Adrenal gland (tissue), 12 donors: ENCODE measurements around the gene ERCC6L. TPM values are rescaled to one million over a fixed set of nuclear protein-coding genes. Genes with fewer than 3 reads are reported as not detected.

Source experiments
- DNase-seq, 7 donors: peaks; one replicate each; pipeline ENCODE4 v3.0.0-alpha.2; 2019 to 2020
- H3K27ac ChIP-seq, 5 donors: fragments of 200-600 bp; sonication (generic) in 4 of 5; 1 replicate in 3 of 5; 2 replicates in 2 of 5; pipeline versions ENCODE4 v1.5.1 to v1.8.0; 2016 to 2020; ENCODE audit warnings: mild to moderate bottlenecking in 1 of 5
- H3K27me3 ChIP-seq: fragments of 200-600 bp; 2 replicates; pipeline ENCODE4 v1.8.0; 2021
- H3K36me3 ChIP-seq, 2 donors: fragments of 200-600 bp; replicated peaks in 1 of 2; 1 replicate in 1 of 2; 2 replicates in 1 of 2; pipeline versions ENCODE4 v1.5.1 to v1.8.0; 2018 to 2022
- H3K4me1 ChIP-seq, 2 donors: fragments of 200-600 bp; replicated peaks in 1 of 2; 1 replicate in 1 of 2; 2 replicates in 1 of 2; pipeline versions ENCODE4 v1.5.1 to v1.8.0; 2018 to 2021
- H3K4me3 ChIP-seq, 4 donors: fragments of 200-600 bp; sonication (generic) in 3 of 4; one replicate each; pipeline ENCODE4 v1.5.1; 2016 to 2018
- H3K9me3 ChIP-seq, 3 donors: fragments of 200-600 bp; sonication (generic) in 1 of 3; replicated peaks in 1 of 3; 1 replicate in 2 of 3; 2 replicates in 1 of 3; pipeline versions ENCODE4 v1.5.1 to v1.8.0; 2016 to 2021
- CTCF ChIP-seq, 6 experiments: fragments of 450-650 bp in 4 of 6; fragments of 200-600 bp in 2 of 6; sonication (generic) in 1 of 6; IDR thresholded peaks; 1 replicate in 5 of 6; 2 replicates in 1 of 6; pipeline versions ENCODE4 v1.5.1 to v1.8.0; 2016 to 2021; ENCODE audit warnings: antibody characterized with exemption in 6 of 6, mild to moderate bottlenecking in 2 of 6, moderate library complexity in 1 of 6
- POLR2A ChIP-seq, 2 donors: fragments of 450-650 bp; IDR thresholded peaks; one replicate each; pipeline ENCODE4 v1.6.1; 2017; ENCODE audit warnings: antibody characterized with exemption in 2 of 2, mild to moderate bottlenecking in 2 of 2, moderate library complexity in 1 of 2
- WGBS, 4 donors: extraction: QIAGEN DNeasy Blood & Tissue Kit in 2 of 4; methylation state at CpG; one replicate each; pipeline versions ENCODE4 v1.1.5 to v1.1.7; 2013 to 2017; 5-methylcytosine and 5-hydroxymethylcytosine counted together
- intact Hi-C, 2 donors: fragments of 100-400 bp; cut with DNase I; formaldehyde crosslinking; loops; one replicate each; pipeline versions ENCODE4 v1.14.1 to v1.15.0; 2022 to 2023
- polyA plus RNA-seq, 3 donors: library from polyadenylated mRNA; stranded (reverse); fragments of 200-250 nt in 2 of 3; fragments of 350-450 nt in 1 of 3; fragmentation: Illumina TruSeq in 1 of 3; extraction: RNeasy Lipid Tissue Mini Kit (QIAGEN cat#74804) in 1 of 3; gene quantifications; one replicate each; pipeline ENCODE4 v1.2.3, GENCODE V29; 2013 to 2014
- total RNA-seq, 9 donors: library from RNA; depleted of rRNA in 4 of 9; stranded (reverse); fragments of >200 nt in 4 of 9; fragments of 120-200 nt in 1 of 9; fragmentation: NEBNext Ultra II Directional in 1 of 9; extraction: Animal tissue kit (Norgen Biotek cat#: 25700) in 1 of 9; gene quantifications; one replicate each; pipeline versions ENCODE4 v1.1.0 to v1.2.4, GENCODE V29; 2013 to 2023
- donor health status: healthy with polysubstance abuse.
- donor health status: Bipolar disorder and iron deficiency.
- donor health status: DM: yes; HTN: yes; CAD: no.
- donor health status: DM: no; HTN: no; CAD: no.
- donor health status: DM: no; HTN: no; CAD: no.
- donor health status: DM: yes; HTN: yes; CAD: no.

ERCC6L gene
- total and polyA plus RNA-seq, 12 donors = 0.08 to 1.8 (median 0.15) TPM; not detected in 4

DNA sequence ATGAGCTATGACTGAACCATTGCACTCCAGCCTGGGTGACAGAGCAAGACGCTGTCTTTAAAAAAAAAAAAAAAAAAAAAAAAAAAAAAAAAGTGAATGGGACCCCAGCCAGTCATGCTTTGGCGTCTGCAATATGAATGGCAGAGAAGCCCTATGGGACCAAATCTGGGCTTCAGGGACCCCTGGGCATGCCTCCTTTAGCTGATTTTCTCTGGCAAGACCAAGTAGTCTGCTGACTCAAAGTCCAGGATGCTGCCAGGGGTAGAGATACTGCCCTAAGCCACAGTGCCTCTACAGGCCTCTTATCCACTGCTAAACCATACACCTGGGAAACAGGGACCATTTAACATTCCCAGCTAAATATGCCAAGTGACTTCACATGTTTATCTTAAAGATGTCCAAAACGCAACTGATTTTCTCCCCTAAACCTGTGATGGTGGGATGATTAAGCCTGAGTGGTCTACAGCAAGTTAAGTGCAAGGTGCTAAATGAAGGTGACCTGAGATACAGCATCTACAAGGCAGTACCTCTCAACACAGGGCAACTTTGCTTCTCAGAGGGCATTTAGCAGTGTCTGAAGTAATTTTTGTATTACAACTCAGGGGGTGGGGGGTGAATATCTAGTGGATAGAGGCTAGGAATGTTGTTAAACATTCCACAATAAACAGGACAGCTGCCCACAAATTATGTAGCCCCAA, 32.4 kb upstream of the ERCC6L start:
- Histone ChIP-seq H3K4me1 (peaks cover 9 to 31% of the 10 kb centered on the region in 2 donors), H3K27me3 (no peaks in the 10 kb centered on the region), H3K36me3 (peaks cover 0 to 85% of the 10 kb centered on the region in 2 donors), H3K27ac (no peak overlapping the region), H3K4me3 (no peak overlapping the region), H3K9me3 (no peaks in the 10 kb centered on the region)
- intact Hi-C loops = no loop called here
- TF ChIP-seq CTCF (IDR thresholded peaks at IDR 0.05) (no peak), POLR2A (IDR thresholded peaks at IDR 0.05) (no peak)
- DNase-seq = no peak
- 60 to 79% (median 72%) methylated on average over 3 of the region's 3 CpGs for WGBS, 4 donors

- H3K27me3 ChIP-seq = no peaks in the 10 kb centered on the region
- TF ChIP-seq POLR2A (IDR thresholded peaks at IDR 0.05) (no peak), CTCF (IDR thresholded peaks at IDR 0.05) (no peak)
- H3K36me3 ChIP-seq = peaks cover 0 to 80% of the 10 kb centered on the region in 2 donors
- peak overlapping the region in 3 of 5 donors; percentile 37 to 66 (median 62) for H3K27ac ChIP-seq
- 77 to 100% (median 86%) methylated on average over 3 to 5 of the region's 5 CpGs for WGBS, 4 donors
- intact Hi-C loops = no loop called here
- no peak overlapping the region for H3K4me3 ChIP-seq
- H3K4me1 ChIP-seq = peaks cover under 1 to 23% of the 10 kb centered on the region in 2 donors
- no peak for DNase-seq
- H3K9me3 ChIP-seq = no peaks in the 10 kb centered on the region
These were observed 31.6 kb upstream of the ERCC6L start for GRCh38 chrX:72270316-72270866.

DNA sequence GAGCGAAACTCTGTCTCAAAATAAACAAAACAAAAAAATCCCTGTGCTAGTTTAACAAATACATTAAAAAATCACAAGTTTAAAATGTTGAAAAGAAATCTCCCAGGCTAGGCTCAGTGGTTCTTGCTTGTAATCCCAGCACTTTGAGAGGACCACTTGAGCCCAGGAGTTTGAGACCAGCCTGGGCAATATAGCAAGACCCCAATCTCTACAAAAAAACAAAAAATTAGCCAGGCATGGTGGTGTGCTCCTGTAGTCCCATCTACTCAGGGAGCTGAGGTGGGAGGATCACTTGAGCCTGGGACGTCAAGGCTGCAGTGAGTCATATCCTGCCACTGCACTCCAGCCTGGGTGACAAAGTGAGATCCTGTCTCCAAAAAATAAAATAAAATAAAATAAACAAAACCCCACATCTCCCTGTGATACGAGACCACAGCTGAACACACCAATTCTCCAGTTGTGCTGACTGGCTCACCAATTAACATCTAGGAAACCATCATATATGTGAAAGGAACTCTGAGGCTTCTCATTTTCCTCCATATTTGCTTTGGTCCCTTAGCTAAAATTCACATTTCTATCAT, 30.9 kb upstream of the ERCC6L start:
- Histone ChIP-seq H3K4me1 (peaks cover 0 to 17% of the 10 kb centered on the region in 2 donors), H3K36me3 (peaks cover 0 to 74% of the 10 kb centered on the region in 2 donors), H3K27me3 (no peaks in the 10 kb centered on the region), H3K27ac (peak overlapping the region in 3 of 5 donors; percentile 37 to 66 (median 62)), H3K9me3 (no peaks in the 10 kb centered on the region), H3K4me3 (no peak overlapping the region)
- 33 to 51% (median 41%) methylated on average over 3 of the region's 3 CpGs for WGBS, 4 donors
- TF ChIP-seq CTCF (IDR thresholded peaks at IDR 0.05) (no peak), POLR2A (IDR thresholded peaks at IDR 0.05) (no peak)
- intact Hi-C loops = no loop called here
- peak in 6 of 7 donors; percentile 44 to 72 (median 60) for DNase-seq

DNA sequence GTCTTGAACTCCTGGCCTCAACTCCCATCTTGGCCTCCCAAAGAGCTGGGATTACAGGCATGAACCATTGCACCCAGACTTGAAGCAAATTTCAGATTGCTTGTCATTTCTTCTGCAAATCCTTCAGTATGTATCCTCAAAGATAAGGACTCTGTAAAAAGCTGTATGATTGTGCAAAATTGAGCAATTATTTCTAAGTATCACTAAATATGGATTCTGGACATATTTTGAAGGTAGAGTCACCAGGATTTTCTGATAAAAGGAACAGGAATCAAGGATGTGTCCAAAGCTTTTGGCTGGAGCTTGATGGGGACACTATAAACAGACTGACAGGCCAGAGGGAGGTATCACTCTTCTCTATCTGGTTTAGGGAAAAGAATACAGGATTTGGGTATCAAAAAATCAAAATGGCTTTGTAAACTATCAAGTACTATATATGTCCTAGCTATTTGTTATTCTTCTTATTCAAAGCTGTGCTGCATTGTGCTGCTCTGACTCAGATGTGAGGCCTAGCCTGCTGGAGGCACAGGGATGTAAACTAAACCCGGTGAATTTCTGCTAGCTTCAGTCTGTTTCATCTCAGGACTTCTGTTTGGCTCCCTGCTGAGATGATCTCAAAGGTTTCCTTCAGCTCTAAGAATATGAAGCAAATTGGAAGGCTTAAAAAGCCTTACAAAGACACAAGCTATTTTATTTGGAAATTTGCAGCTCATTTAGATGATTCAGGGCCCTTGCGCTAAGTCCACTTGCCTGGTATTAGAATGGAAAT, 30.0 kb upstream of the ERCC6L start:
- peak overlapping the region in 2 of 5 donors; percentile 51 to 66 for H3K27ac ChIP-seq

More for the DNA sequence above, 30.0 kb upstream of the ERCC6L start:
- no peak overlapping the region for H3K4me3 ChIP-seq
- DNase-seq = no peak
- peaks cover 0 to 64% of the 10 kb centered on the region in 2 donors for H3K36me3 ChIP-seq
- WGBS, 4 donors = 88 to 96% (median 93%) methylated on average over 2 of the region's 2 CpGs; no CpG with 5 or more reads in 1 of the 4 donors
- H3K4me1 ChIP-seq = peaks cover 0 to 8% of the 10 kb centered on the region in 2 donors
- no peaks in the 10 kb centered on the region for H3K9me3 ChIP-seq
- TF ChIP-seq CTCF (IDR thresholded peaks at IDR 0.05) = no peak
- no peak for TF ChIP-seq POLR2A (IDR thresholded peaks at IDR 0.05)
- intact Hi-C loops = no loop called here
- H3K27me3 ChIP-seq = no peaks in the 10 kb centered on the region
